GM19328 (cell line): ENCODE data around the gene CRHR1.

Experiments
- ATAC-seq: cut with Tn5 transposase; IDR thresholded peaks from one replicate; pipeline ENCODE4 v1.9.1; 2021; ENCODE audit warnings: mild to moderate bottlenecking, moderate library complexity; ENCODE audit not compliant: unreplicated experiment

Gene CRHR1

DNA sequence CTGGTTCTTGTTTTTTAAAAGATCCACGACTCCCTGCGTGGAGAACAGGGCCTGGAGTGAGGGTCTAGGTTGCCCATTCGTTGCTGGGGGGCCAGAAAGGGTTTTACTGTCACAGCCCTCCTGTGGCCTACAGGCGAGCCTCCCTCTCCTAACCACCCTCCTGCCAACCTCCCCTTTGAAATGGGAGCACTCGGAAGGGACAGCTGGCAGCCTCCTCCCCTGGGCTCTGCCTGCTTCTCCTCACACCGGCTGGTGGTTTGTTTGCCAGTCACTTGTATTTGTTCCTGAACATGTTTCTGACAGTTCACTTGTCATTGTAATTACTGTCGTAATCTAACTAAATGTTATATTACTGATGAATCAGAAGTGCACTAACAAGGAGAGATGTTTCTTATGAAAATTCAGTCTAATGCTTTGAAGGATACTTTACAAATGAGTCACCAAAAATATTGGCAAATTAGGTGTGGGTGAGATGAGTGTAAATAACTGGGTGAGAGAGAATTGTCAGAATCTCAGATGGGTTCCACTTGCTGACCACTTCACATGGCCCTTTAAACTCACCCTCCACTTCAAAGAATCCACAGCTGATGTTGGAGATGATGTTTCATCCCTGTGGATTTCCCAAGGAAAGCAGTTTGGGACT lies 57.9 kb downstream of the CRHR1 start:
- ATAC-seq, result no peak

GRCh38 chr17:45843722-45844121 lies 59.6 kb downstream of the CRHR1 start:
- ATAC-seq, result no peak

- ATAC-seq, result no peak
Measured at GRCh38 chr17:45844695-45845375, 60.7 kb downstream of the CRHR1 start, which contains the start of gene SPPL2C. Gene SPPL2C, plus strand, starts transcription at chr17:45844881. Its CDS starts 26 bp downstream, at chr17:45844907.

GRCh38 chr17:45845376-45846185 lies 61.5 kb downstream of the CRHR1 start:
- no peak for ATAC-seq

- ATAC-seq, result no peak
Measured at GRCh38 chr17:45846223-45846622, 62.1 kb downstream of the CRHR1 start.

DNA sequence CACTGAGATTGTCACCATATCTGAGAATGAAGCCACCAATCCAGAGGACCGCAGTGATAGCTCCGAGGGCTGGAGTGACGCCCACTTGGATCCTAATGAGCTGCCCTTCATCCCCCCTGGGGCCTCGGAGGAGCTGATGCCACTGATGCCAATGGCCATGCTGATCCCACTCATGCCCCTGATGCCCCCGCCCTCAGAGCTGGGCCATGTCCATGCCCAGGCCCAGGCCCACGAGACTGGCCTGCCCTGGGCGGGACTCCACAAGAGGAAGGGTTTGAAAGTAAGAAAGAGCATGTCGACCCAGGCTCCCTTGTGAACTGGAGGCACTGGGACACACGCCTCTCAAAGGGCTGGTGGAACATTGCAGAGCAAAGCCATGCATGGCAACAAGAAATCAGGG lies 62.5 kb downstream of the CRHR1 start:
- no peak for ATAC-seq

- no peak for ATAC-seq
Measured at GRCh38 chr17:45847101-45847500, 63.0 kb downstream of the CRHR1 start.

GRCh38 chr17:45847747-45848146 lies 63.6 kb downstream of the CRHR1 start:
- no peak for ATAC-seq

DNA sequence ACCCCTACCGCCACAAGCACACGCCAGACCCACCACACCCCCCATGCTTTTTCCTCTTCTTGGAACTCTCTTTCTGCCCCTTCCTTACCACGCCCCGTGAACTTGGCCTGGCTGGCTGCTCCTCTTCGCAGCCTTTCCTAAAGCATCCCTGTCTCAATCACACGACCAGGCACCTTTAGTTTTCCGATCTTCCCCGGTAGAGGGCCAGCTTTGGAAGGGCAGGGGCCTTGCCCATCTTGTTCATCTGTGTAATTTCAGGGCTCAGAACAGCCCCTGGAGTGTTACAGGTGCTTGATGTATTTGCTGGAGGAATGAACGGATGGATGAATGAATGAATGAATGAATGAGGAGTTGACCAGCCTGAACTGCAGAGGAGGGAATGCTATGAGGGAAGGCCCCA lies 64.3 kb downstream of the CRHR1 start:
- no peak for ATAC-seq

DNA sequence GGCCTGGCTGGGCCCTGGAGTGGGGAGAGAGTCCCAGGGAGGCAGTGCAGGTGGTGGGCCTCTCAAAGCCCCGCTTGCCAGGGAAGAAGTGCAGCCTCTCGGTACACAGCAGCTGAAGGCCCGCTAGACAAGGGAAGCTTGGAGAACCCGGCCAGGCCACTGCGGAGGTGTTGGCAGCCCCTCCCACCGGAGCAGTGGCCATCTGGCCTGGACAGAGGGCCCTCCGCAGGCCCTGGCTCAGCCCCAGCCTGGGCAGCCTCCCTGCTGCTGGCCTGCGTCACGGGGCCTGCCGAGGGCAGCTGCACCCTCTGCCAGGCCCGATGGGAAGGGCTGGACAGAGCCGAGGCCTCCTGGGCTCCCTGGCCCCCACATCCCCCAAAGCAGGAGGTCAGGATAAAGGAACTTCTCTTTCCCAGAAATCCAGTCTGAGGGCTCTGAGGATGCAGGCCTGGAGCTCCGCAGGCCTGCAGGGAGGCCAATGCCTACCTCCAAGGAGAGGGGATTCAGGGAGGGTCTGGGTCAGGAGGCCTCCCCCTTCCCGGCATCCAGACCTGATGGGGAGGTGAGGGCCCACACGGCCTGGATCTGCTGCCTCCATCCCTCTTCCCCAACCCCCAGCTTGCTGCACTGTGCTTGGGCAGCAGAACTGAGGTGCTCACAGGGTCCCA lies 64.9 kb downstream of the CRHR1 start:
- ATAC-seq, result no peak

DNA sequence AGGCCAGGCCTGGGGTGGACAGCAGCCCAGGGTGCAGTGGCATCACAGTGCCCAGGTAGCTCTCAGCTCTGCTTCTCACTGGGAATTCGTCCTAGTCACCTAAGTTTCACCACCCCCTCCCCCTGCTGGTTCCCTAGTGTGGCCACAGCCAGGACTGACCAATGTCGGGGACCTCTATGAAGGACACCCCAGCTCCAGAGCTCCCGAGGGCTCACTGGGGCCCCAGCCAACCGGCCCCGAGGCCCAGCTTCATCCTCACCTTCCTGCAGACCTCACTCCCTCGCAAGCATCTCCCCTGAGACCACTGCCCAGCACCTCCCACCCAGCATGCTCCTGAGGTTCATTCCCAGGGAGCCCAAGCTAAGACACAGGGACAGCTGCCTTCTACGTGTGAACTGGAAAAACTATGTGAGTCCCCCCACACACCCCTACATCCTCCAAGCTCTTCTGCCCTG lies 65.4 kb downstream of the CRHR1 start:
- ATAC-seq, result no peak

DNA sequence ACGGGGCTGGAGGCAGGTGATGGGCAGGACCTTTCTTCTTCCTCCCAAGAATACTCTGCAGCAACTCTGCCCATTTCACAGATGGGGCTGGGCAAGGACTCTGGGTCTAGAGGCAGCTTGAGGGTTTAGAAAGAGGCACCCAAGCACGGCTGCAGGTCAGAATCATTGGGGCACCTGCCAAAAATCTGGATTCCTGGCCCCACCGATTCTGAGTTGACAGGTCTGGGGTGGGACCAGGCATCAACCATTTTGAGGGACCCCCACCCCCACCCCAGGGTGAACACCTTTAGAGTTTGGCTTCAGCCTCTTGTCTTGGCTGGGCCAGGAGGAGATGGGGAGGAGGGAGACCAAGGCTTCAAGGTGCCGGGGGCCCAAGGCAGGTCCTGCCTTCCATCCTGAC lies 65.9 kb downstream of the CRHR1 start:
- no peak for ATAC-seq

DNA sequence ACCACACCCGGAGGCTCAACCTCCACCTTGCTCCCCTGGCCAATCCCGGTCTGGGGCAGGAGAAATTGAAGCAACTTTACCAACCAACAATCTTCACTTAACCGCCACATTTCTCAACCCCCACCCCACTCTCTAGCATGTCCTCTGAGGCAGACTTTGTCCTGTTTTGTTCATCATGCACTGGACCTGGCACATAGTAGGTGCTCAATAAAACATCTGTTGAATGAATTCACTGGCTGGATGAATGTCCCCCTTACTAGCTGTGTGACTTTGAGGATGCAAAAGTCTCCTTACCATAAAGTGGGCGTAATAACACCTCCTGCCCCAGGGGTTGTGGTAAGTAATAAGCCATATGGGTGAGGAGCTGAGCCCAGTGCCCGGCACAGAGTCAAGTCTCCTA lies 66.3 kb downstream of the CRHR1 start:
- ATAC-seq, result no peak

GRCh38 chr17:45851022-45851421 lies 66.9 kb downstream of the CRHR1 start:
- ATAC-seq, result no peak

GRCh38 chr17:45851464-45851863 lies 67.3 kb downstream of the CRHR1 start:
- ATAC-seq, result no peak

GRCh38 chr17:45851873-45852272 lies 67.8 kb downstream of the CRHR1 start:
- no peak for ATAC-seq

GRCh38 chr17:45852535-45853297 lies 68.6 kb downstream of the CRHR1 start:
- no peak for ATAC-seq

DNA sequence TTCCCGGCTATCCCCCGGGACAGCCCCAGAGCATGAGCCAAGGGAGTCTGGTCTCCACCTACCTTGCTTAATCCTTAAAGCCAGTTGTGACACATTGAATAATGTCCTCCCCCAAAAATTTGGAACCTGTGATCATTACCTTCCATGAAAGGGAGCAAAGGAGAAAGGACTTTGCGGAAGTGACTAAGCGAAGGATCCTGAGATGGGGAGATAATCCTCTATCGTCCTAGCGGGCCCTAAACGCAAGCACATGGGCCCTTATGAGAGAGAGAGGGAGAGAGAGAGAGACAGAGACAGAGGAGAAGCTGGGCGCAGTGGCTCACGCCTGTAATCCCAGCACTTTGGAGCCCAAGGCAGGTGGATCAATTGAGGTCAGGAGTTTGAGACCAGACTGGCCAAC lies 70.1 kb downstream of the CRHR1 start:
- ATAC-seq, result no peak

DNA sequence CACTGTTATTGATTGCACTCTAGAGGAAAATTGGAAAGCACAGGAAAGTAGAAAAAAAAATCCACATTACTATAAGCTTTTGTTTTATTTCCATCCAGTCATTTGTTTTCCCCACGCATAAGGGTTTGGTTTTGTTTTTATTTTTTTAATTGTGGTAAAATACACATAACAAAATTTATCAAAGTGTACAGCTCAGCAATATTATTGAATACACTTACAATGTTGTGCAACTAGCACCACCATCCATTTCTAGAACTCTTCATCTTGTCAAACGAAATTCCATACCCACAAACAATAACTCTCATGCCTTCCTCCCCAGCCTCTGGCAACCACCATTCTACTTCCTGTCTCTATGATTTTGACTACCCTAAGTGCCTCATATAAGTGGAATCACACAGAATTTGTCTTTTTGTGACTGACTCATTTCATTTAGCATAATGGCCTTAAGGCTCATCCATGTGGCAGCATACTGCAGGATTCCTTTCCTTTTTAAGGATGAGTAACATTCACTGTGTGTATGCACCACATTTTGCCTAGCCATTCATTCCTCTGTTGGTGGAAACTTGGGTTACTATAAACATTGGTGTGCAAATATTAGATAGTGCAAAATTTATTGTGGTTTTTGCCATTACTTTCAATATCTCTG lies 71.7 kb downstream of the CRHR1 start:
- no peak for ATAC-seq
